CD4-positive, alpha-beta memory T cell (primary cell): ENCODE results near the gene RFX1. TPM values are rescaled to one million over a fixed set of nuclear protein-coding genes. Genes with fewer than 3 reads are reported as not detected.

ENCODE experiments used
- CTCF ChIA-PET: fragments of 350-600 bp; sonication (Branson Sonifier 250); formaldehyde crosslinking; loops from one replicate; lab custom pipeline; 2021; ENCODE audit warnings: inconsistent platforms; ENCODE audit not compliant: partially characterized antibody; lab: Charles Lee
- POLR2A ChIA-PET: fragments of 350-600 bp; sonication (Branson Sonifier 250); formaldehyde crosslinking; loops from one replicate; lab custom pipeline; 2021; ENCODE audit not compliant: partially characterized antibody; lab: Charles Lee
- DNase-seq, 5 donors: peaks; one replicate each; pipeline versions ENCODE4 v3.0.0 to v3.0.0-alpha.2; 2020 to 2022; ENCODE audit warnings: mixed read lengths in 1 of 5
- H3K27ac ChIP-seq: one replicate; pipeline ENCODE4 v1.7.0; 2013; ENCODE audit warnings: low read depth, low read length
- H3K27me3 ChIP-seq: 2 replicates; pipeline ENCODE4 v1.7.0; 2013; ENCODE audit warnings: mild to moderate bottlenecking, low read length, moderate library complexity; ENCODE audit not compliant: insufficient read depth
- H3K36me3 ChIP-seq: 2 replicates; pipeline ENCODE4 v1.7.0; 2013; ENCODE audit warnings: mild to moderate bottlenecking, low read length, moderate library complexity; ENCODE audit not compliant: insufficient read depth
- H3K4me1 ChIP-seq: 2 replicates; pipeline ENCODE4 v1.7.0; 2013; ENCODE audit warnings: mild to moderate bottlenecking, low read length, moderate library complexity; ENCODE audit not compliant: insufficient read depth
- H3K4me3 ChIP-seq, 2 donors: one replicate each; pipeline ENCODE4 v1.7.0; 2013; ENCODE audit warnings: low read length in 2 of 2, mild to moderate bottlenecking in 1 of 2
- H3K9me3 ChIP-seq, 2 donors: one replicate each; pipeline ENCODE4 v1.7.0; 2013; ENCODE audit warnings: low read length in 2 of 2, control low read depth in 1 of 2; ENCODE audit not compliant: control insufficient read depth in 1 of 2
- H3K27ac Mint-ChIP-seq, 7 donors: one replicate each; pipeline ENCODE4 v1.8.0; 2020 to 2021; ENCODE audit warnings: mixed read lengths in 7 of 7, mild to moderate bottlenecking in 6 of 7, inconsistent platforms in 3 of 7, moderate library complexity in 3 of 7
- H3K27me3 Mint-ChIP-seq, 2 donors: one replicate each; pipeline ENCODE4 v1.8.0; 2020 to 2021; ENCODE audit warnings: mixed read lengths in 2 of 2
- H3K36me3 Mint-ChIP-seq, 2 donors: one replicate each; pipeline ENCODE4 v1.8.0; 2020 to 2021; ENCODE audit warnings: mixed read lengths in 2 of 2, inconsistent platforms in 1 of 2, mild to moderate bottlenecking in 1 of 2
- H3K4me1 Mint-ChIP-seq, 4 donors: one replicate each; pipeline ENCODE4 v1.8.0; 2020 to 2021; ENCODE audit warnings: mixed read lengths in 4 of 4, mild to moderate bottlenecking in 1 of 4
- H3K4me3 Mint-ChIP-seq, 8 donors: one replicate each; pipeline ENCODE4 v1.8.0; 2020 to 2021; ENCODE audit warnings: mixed read lengths in 8 of 8, mild to moderate bottlenecking in 7 of 8, moderate library complexity in 6 of 8, inconsistent platforms in 3 of 8
- H3K9me3 Mint-ChIP-seq, 8 donors: one replicate each; pipeline ENCODE4 v1.8.0; 2020 to 2021; ENCODE audit warnings: mixed read lengths in 8 of 8, mild to moderate bottlenecking in 5 of 8, inconsistent platforms in 3 of 8, moderate library complexity in 1 of 8
- intact Hi-C: fragments of 100-400 bp; cut with micrococcal nuclease; formaldehyde crosslinking; loops from one replicate; pipeline ENCODE4 v1.15.1; 2023
- polyA plus RNA-seq, 2 donors: library from polyadenylated mRNA; unstranded; fragments of 300-500 nt; fragmentation: Illumina TruSeq; gene quantifications; one replicate each; pipeline ENCODE4 v1.2.3, GENCODE V29; 2021
- total RNA-seq, 2 experiments: library from RNA; stranded (reverse); gene quantifications; one replicate each; pipeline ENCODE4 v1.2.3, GENCODE V29; 2021

The RFX1 gene
- total and polyA plus RNA-seq, 4 experiments from 2014 or later = 2.5 to 17.8 (median 17.4) TPM; not detected in 1

- Histone ChIP-seq H3K4me3 (no peak overlapping the region), H3K9me3 (no peaks in the 10 kb centered on the region), H3K27ac (no peak overlapping the region), H3K4me1 (peaks cover 48% of the 10 kb centered on the region), H3K36me3 (no peaks in the 10 kb centered on the region), H3K27me3 (no peaks in the 10 kb centered on the region)
- Mint-ChIP-seq H3K36me3 (peaks cover 0 to 4% of the 10 kb centered on the region in 2 donors), H3K27ac (peak overlapping the region in 3 of 7 donors; percentile 70 to 98 (median 78)), H3K4me1 (peaks cover 16 to 63% (median 35%) of the 10 kb centered on the region in 4 donors), H3K27me3 (no peaks in the 10 kb centered on the region), H3K9me3 (peaks cover 0 to 1% (median 0%) of the 10 kb centered on the region in 8 donors), H3K4me3 (peak overlapping the region in 1 of 8 donors; percentile 22)
- no peak for DNase-seq
- CTCF ChIA-PET = interaction anchor here (1.1 kb wide), 1 partner anchor 50 kb away, joined by 3 read pairs; the partner anchor contains the start of gene IL27RA
- intact Hi-C loops = no loop called here
- POLR2A ChIA-PET = interaction anchor here (0.8 to 10.0 kb wide), 5 partner anchors 19 to 51 kb away, joined by 3 to 117 read pairs (median 3); partner anchors contain the start of genes DCAF15 and IL27RA
Measured at GRCh38 chr19:13981467-13981866, 24.7 kb downstream of the RFX1 start.

- H3K9me3 Mint-ChIP-seq = peaks cover 0 to 1% (median 0%) of the 10 kb centered on the region in 8 donors
- DNase-seq = no peak
- Histone ChIP-seq H3K4me1 (peaks cover 44% of the 10 kb centered on the region), H3K27me3 (no peaks in the 10 kb centered on the region), H3K36me3 (no peaks in the 10 kb centered on the region), H3K27ac (no peak overlapping the region), H3K9me3 (no peaks in the 10 kb centered on the region), H3K4me3 (no peak overlapping the region)
- ChIA-PET POLR2A (interaction anchor here (0.8 to 10.0 kb wide), 3 partner anchors 19 to 51 kb away, joined by 3 to 117 read pairs (median 3); partner anchors contain the start of gene IL27RA), CTCF (no interaction called here)
- H3K4me3 Mint-ChIP-seq = peak overlapping the region in 1 of 8 donors; percentile 30
- peaks cover 13 to 59% (median 34%) of the 10 kb centered on the region in 4 donors for H3K4me1 Mint-ChIP-seq
- no peaks in the 10 kb centered on the region for H3K27me3 Mint-ChIP-seq
- intact Hi-C loops = no loop called here
- peak overlapping the region in 3 of 7 donors; percentile 36 to 98 (median 78) for H3K27ac Mint-ChIP-seq
- H3K36me3 Mint-ChIP-seq = peaks cover 0 to 8% of the 10 kb centered on the region in 2 donors
Measured at GRCh38 chr19:13981021-13981420, 25.1 kb downstream of the RFX1 start.

- Histone ChIP-seq H3K27ac (no peak overlapping the region), H3K4me3 (no peak overlapping the region), H3K27me3 (no peaks in the 10 kb centered on the region), H3K4me1 (peaks cover 37% of the 10 kb centered on the region), H3K36me3 (no peaks in the 10 kb centered on the region), H3K9me3 (no peaks in the 10 kb centered on the region)
- Mint-ChIP-seq H3K4me3 (no peak overlapping the region), H3K27me3 (no peaks in the 10 kb centered on the region), H3K27ac (no peak overlapping the region), H3K36me3 (peaks cover 5 to 15% of the 10 kb centered on the region in 2 donors), H3K9me3 (peaks cover 0 to 1% (median 0%) of the 10 kb centered on the region in 8 donors), H3K4me1 (peaks cover 11 to 59% (median 32%) of the 10 kb centered on the region in 4 donors)
- intact Hi-C loops = no loop called here
- ChIA-PET CTCF (no interaction called here), POLR2A (interaction anchor here (10.0 kb wide), 1 partner anchor 52 kb away, joined by 117 read pairs; the partner anchor contains the start of gene IL27RA)
- no peak for DNase-seq
Measured at GRCh38 chr19:13980340-13980739, 25.8 kb downstream of the RFX1 start.

- peak overlapping the region in 2 of 7 donors; percentile 9 to 29 for H3K27ac Mint-ChIP-seq
- no peaks in the 10 kb centered on the region for H3K27me3 Mint-ChIP-seq
- Histone ChIP-seq H3K36me3 (no peaks in the 10 kb centered on the region), H3K27me3 (no peaks in the 10 kb centered on the region), H3K4me1 (peaks cover 31% of the 10 kb centered on the region), H3K9me3 (no peaks in the 10 kb centered on the region), H3K27ac (no peak overlapping the region), H3K4me3 (no peak overlapping the region)
- DNase-seq = no peak
- peaks cover 0 to 1% (median 0%) of the 10 kb centered on the region in 8 donors for H3K9me3 Mint-ChIP-seq
- CTCF ChIA-PET = no interaction called here
- intact Hi-C loops = no loop called here
- H3K36me3 Mint-ChIP-seq = peaks cover 5 to 18% of the 10 kb centered on the region in 2 donors
- peak overlapping the region in 2 of 8 donors; percentile 13 to 35 for H3K4me3 Mint-ChIP-seq
- peaks cover 9 to 53% (median 27%) of the 10 kb centered on the region in 4 donors for H3K4me1 Mint-ChIP-seq
- POLR2A ChIA-PET = interaction anchor here (2.2 to 4.1 kb wide), 2 partner anchors 26 to 52 kb away, joined by 13 to 22 read pairs; partner anchors contain the start of genes IL27RA and RFX1
Measured at GRCh38 chr19:13979686-13980085, 26.4 kb downstream of the RFX1 start.

GRCh38 chr19:13979244-13979615 lies 26.9 kb downstream of the RFX1 start:
- peaks cover 11 to 52% (median 26%) of the 10 kb centered on the region in 4 donors for H3K4me1 Mint-ChIP-seq
- H3K36me3 Mint-ChIP-seq = peaks cover 6 to 21% of the 10 kb centered on the region in 2 donors
- ChIA-PET CTCF (no interaction called here), POLR2A (interaction anchor here (0.9 to 4.1 kb wide), 6 partner anchors 15 to 52 kb away, joined by 3 to 22 read pairs (median 5); partner anchors contain the start of genes DCAF15, IL27RA and RFX1)
- H3K27ac Mint-ChIP-seq = no peak overlapping the region
- Histone ChIP-seq H3K4me1 (peaks cover 27% of the 10 kb centered on the region), H3K27me3 (no peaks in the 10 kb centered on the region), H3K9me3 (no peaks in the 10 kb centered on the region), H3K27ac (no peak overlapping the region), H3K36me3 (no peaks in the 10 kb centered on the region), H3K4me3 (no peak overlapping the region)
- DNase-seq = no peak
- H3K27me3 Mint-ChIP-seq = no peaks in the 10 kb centered on the region
- peaks cover 0 to 1% (median 0%) of the 10 kb centered on the region in 8 donors for H3K9me3 Mint-ChIP-seq
- intact Hi-C loops = no loop called here
- H3K4me3 Mint-ChIP-seq = no peak overlapping the region

- Histone ChIP-seq H3K4me1 (peaks cover 29% of the 10 kb centered on the region), H3K36me3 (no peaks in the 10 kb centered on the region), H3K4me3 (no peak overlapping the region), H3K9me3 (no peaks in the 10 kb centered on the region), H3K27me3 (no peaks in the 10 kb centered on the region), H3K27ac (no peak overlapping the region)
- POLR2A ChIA-PET = interaction anchor here (0.5 to 4.1 kb wide), 8 partner anchors 9 to 53 kb away, joined by 3 to 22 read pairs (median 4); partner anchors contain the start of genes DCAF15, IL27RA and RFX1
- DNase-seq = no peak
- peak overlapping the region in 1 of 8 donors; percentile 50 for H3K4me3 Mint-ChIP-seq
- peaks cover 14 to 53% (median 26%) of the 10 kb centered on the region in 4 donors for H3K4me1 Mint-ChIP-seq
- no peak overlapping the region for H3K27ac Mint-ChIP-seq
- H3K36me3 Mint-ChIP-seq = peaks cover 10 to 25% of the 10 kb centered on the region in 2 donors
- intact Hi-C loops = no loop called here
- CTCF ChIA-PET = no interaction called here
- peaks cover 0 to 1% (median 0%) of the 10 kb centered on the region in 8 donors for H3K9me3 Mint-ChIP-seq
- no peaks in the 10 kb centered on the region for H3K27me3 Mint-ChIP-seq
Measured at GRCh38 chr19:13978351-13979243, 27.5 kb downstream of the RFX1 start.
